Ureter (tissue), 1 donor: ENCODE results near the gene CAPN9. TPM values are rescaled to one million over a fixed set of nuclear protein-coding genes. Genes with fewer than 3 reads are reported as not detected.
"Not testable (repeated sequence)": the region's sequence is repeated elsewhere in the genome, so short reads cannot be mapped to it uniquely, and the experiment has no call there.

Experiments used
- DNase-seq: peaks from one replicate; pipeline ENCODE4 v3.0.0-alpha.2; 2020; ENCODE audit warnings: low spot score
- total RNA-seq: library from RNA; stranded (reverse); gene quantifications from one replicate; pipeline ENCODE4 v1.2.4, GENCODE V29; 2023
- donor health status: DM: yes; HTN: yes; CAD: no.

The CAPN9 gene, protein sequence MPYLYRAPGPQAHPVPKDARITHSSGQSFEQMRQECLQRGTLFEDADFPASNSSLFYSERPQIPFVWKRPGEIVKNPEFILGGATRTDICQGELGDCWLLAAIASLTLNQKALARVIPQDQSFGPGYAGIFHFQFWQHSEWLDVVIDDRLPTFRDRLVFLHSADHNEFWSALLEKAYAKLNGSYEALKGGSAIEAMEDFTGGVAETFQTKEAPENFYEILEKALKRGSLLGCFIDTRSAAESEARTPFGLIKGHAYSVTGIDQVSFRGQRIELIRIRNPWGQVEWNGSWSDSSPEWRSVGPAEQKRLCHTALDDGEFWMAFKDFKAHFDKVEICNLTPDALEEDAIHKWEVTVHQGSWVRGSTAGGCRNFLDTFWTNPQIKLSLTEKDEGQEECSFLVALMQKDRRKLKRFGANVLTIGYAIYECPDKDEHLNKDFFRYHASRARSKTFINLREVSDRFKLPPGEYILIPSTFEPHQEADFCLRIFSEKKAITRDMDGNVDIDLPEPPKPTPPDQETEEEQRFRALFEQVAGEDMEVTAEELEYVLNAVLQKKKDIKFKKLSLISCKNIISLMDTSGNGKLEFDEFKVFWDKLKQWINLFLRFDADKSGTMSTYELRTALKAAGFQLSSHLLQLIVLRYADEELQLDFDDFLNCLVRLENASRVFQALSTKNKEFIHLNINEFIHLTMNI
- 3.0 TPM for total RNA-seq

- no peak for DNase-seq
These were observed at the start of gene CAPN9 for GRCh38 chr1:230747127-230747730. CAPN9 (plus strand) TSS chr1:230747388; CDS start chr1:230747497, 109 bp downstream.

- no peak for DNase-seq
These were observed 49.1 kb upstream of the CAPN9 start for GRCh38 chr1:230698130-230698529.

DNA sequence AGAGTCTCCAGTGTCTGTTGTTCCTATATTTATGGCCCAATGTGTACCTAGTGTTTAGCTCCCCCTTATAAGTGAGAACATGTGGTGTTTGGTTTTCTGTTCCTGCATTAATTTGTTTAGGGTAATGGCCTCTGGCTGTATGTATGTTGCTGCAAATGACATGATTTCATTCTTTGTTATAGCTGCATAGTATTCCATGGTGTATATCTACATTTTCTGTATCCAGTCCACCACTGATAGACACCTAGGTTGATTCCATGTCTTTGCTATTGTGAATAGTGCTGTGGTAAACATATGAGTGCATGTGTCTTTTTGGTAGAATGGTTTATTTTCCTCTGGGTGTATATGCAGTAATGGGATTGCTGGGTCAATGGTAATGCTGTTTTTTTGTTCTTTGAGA is 48.2 kb upstream of the CAPN9 start:
- not testable (repeated sequence) for DNase-seq

DNA sequence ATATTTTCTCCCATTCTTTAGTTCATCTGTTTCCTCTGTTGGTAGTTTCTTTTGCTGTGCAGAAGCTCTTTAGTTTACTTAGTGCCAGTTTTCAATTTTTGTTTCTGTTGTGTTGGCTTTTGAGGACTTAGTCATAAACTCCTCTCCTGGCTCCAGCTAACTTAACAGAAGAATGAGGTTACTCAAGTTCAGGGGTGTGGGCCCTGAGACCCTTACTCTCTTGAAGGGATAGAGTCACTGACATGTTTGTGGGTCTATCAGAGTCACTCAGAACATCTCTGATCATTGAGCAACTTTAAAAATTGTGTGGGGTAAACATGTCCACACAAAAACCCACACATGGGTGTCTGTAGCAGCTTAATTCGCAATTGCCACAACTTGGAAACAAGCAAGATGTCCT is 47.5 kb upstream of the CAPN9 start:
- DNase-seq = no peak

DNA sequence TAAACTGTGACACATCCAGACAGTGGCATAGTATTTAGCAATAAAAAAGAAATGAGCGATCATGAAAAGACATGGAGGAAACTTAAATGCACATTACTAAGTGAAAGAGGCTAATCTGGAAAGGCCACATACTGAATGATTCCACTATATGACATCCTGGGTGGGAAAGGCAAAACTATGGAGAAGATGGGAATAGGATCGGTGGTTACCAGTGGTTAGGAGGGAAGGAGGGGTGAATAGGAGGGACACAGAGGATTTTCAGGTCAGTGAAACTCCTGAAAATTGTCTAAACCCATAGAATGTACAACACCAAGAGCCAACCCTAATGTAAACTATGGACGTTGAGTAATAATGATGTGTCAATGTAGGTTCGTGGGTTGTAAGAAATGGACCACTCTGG is 47.1 kb upstream of the CAPN9 start:
- no peak for DNase-seq

DNA sequence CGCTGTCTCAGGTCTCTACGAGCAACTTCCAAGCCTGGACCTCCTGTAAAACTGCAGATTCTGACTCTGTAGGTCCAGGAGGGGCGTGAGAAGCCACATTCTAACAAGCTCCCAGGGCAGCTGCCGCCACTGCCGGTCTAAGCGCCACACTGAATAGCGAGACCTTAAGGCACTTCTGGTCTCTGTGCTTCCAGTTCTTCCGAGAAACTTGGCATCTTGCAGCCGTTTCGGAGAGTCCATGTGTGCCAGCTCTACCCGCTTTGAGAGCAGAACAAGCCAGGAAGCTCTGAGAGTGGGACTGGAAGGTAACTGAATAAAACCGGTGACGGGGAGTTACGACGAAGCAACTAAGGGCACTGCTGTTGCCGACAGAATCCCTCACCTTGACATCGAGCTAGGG is 45.8 kb upstream of the CAPN9 start:
- no peak for DNase-seq

DNA sequence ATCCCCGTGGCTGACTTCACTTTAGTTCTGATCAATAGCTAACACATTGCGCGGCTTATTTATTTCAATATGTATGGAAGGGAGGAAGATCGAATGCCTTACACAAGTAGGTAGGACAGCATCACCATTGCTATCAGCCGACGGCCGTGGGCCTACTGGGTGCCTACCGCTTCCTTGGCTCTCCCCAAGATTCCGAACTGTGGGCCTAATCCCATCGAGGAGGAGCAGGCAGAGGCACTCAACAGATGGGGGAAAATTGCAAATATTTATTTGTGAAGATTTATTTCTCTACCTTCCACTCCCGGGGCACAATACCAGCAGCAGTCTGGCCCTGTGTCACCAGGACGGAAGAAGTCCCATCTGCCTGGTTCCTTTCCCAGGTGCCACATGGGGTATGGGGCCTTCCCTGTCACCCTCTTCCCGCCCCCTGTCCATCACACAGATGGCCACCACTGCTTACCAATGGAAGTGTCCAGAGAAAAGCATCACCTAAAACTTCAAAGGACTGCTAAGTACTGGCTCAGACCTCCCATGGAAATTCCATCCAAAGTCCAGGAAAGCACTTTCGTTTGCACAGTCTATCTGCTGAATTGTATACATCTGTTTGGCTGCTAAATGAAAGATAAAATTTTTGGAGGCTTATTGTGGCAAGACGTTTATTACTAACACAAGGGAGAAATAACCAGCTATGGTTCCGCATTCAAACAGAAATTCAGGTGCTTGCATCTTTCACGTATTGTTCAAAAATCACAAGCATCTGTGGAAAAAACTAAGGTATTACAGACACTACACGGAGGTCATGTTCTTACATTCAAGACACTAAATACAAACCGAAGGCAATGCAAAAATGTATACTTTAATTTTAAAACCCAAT is 45.1 kb upstream of the CAPN9 start:
- DNase-seq = no peak

GRCh38 chr1:230702934-230703678 is 44.1 kb upstream of the CAPN9 start:
- DNase-seq = no peak

DNA sequence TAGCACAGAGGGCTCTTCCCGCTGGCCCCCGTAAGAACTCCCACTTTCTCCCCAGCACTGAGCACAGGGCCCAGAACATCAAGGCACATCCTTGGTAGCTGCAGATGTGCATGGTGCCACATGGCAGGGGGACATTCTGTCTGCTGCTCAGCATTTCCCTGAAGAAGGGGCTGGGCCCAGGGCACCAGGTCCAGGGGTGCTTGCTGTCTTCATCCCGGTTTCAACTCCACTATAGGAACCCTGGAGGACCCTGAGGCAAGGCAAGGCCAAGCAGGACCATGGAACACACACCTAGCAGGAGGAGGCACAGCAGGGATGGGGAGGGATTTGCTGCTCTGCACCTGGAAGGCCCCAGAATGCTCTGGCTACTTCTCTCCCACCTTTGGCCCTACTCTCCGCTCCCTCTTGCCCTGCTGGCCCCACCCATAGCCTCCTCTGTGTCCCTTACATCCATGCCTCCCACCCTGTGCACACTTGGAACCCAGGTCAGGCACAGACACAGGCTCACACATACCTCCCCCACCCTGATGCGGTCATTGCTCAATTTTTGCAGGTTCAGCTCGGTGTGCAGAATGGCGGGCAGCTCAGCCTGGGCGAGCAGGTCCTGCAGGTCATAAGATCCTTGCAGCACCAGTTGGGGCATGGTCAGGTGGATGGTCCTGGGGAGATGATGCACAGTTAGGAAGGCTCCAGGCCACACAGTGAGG is 43.4 kb upstream of the CAPN9 start:
- no peak for DNase-seq

GRCh38 chr1:230704830-230705229 is 42.4 kb upstream of the CAPN9 start:
- no peak for DNase-seq

DNA sequence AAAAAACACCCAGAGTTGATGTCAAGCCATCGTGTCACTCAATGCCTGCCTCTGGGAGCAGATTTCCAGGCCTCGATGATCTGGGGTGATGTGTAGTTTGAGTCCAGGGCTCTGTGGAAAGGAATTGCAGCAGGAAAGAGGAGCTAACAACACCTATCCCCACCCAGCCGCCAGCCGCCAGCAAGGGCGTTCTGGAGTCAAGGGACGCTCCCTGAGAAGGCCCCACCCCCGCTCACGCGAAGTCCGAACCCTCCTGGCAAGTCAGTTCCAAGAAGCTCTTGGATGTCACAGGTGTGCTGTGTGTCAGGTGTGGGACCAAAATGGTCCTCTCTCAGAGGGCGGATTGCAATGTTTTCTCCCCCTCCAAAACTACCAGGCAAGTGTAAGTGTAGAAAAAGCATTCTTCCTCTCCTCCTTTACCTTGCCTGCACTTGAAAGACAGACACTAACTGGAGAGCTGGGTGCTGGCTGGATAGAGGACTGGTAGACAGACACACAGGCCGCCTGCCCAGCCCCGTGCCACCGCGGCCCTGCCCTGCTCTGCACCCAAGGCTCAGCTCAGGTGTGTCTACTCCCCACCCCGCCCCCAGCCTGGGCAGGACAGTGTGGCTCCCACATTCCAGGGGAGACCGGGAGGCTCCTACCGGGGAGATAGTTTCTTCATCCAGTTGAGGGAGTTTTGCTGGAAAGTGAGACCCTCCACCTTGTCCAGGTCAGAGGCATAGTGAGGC is 41.7 kb upstream of the CAPN9 start:
- no peak for DNase-seq

GRCh38 chr1:230706020-230706699 is 41.0 kb upstream of the CAPN9 start:
- no peak for DNase-seq

- DNase-seq = no peak
These were observed 40.1 kb upstream of the CAPN9 start for GRCh38 chr1:230706887-230707731.

DNA sequence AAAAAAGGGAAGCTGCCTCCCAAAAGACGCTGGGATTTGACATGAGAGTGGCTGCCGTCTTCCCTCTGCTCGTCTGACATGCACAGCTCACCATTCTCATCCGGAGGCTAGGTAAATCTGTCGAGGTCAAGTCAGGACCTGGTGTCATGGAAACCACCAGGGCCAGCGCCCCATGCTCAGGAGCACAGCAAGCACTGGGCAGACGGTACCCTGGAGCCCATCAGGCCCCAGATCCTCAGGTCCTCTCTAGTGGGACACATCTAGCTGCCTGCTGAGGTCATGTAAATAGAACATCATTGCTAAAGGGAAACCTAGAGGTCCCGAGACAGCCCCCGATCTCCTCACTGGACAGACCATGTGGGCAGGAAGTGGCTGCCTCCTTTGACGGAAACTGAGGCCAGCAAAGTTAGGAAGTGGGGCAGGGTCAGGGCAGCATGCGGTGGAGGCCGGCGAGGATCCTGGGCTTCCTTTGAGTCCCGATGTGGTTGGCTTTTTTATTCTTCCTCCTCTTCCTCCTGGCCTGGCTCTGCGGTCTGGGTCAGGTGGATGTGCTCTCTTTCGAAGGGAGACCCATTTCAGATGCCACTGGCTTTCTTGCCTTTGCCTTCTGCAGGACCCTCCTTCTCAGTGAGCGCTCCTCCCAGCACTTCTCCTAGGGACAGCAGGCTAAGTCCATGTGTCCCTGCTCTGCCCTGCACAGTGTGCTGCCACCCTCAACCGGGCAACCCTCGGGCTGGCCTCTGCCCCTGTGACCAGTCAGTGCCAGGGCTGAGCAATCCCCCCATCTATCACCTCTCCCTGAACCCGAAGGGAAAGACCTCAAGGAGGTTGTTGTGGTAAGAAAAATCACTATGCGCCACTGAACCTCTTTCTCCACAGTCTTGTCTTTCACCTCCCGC is 39.2 kb upstream of the CAPN9 start:
- DNase-seq = no peak

- no peak for DNase-seq
These were observed 38.3 kb upstream of the CAPN9 start for GRCh38 chr1:230708631-230709580.
